IMR-90 (cell line): ENCODE results near the gene KCNQ1.

Source experiments
- BHLHE40 ChIP-seq: fragments of 150-350 bp; IDR thresholded peaks from 2 replicates; pipeline ENCODE4 v1.6.1; 2016; ENCODE audit warnings: mild to moderate bottlenecking, low read depth, low read length
- CTCF ChIP-seq: conservative IDR thresholded peaks from 2 replicates; pipeline ENCODE4 v1.5.1; 2012; ENCODE audit warnings: mild to moderate bottlenecking, low read depth, low read length, improper control_type of control experiment
- FOS ChIP-seq: fragments of 150-350 bp; IDR thresholded peaks from 2 replicates; pipeline ENCODE4 v1.6.1; 2016; ENCODE audit warnings: low read depth, low read length
- MAZ ChIP-seq: IDR thresholded peaks from 2 replicates; pipeline ENCODE4 v1.6.1; 2012; ENCODE audit warnings: low read depth, mild to moderate bottlenecking, low read length, improper control_type of control experiment, moderate library complexity, borderline replicate concordance
- POLR2A ChIP-seq: IDR thresholded peaks from 2 replicates; pipeline ENCODE4 v1.6.1; 2012; ENCODE audit warnings: mild to moderate bottlenecking, low read depth, low read length
- SMC3 ChIP-seq: fragments of 150-350 bp; IDR thresholded peaks from 2 replicates; pipeline ENCODE4 v1.6.1; 2016; ENCODE audit warnings: low read depth, mild to moderate bottlenecking, antibody characterized with exemption, low read length, moderate library complexity
- TF ChIP-seq, protein P1 (sequence below): fragments of 150-350 bp; IDR thresholded peaks from 2 replicates; pipeline ENCODE4 v1.6.1; 2017; ENCODE audit warnings: mild to moderate bottlenecking, antibody characterized with exemption, low read length, low read depth

DNA sequence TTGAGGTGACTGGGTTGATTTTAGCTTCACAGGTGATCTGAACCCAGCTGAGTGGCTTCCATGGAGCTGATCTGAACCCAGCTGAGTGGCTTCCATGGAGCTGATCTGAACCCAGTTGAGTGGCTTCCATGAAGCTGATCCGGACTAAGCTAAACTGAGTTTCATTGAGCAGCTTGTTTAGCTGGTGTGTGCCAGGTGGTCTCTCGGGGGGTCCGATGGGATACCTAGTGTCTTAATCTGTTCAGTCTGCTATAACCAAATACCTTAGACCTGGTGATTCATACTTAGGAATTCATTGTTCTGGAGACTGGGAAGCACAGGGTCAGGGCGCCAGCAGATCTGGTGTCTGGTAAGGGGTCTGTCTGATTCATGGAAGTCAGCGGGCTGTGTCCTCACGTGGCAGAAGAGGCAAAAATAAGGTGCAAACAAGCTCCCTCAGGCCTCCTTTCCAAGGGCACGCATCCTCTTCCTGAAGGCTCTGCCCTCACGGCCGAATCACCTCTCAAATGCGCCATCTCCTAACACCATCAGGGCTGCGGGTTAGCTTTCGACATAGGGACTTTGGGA is 307.5 kb downstream of the KCNQ1 start:
- TF ChIP-seq CTCF (no peak), FOS (no peak), POLR2A (no peak), BHLHE40 (no peak), SMC3 (no peak), MAZ (no peak)
- TF ChIP-seq, protein P1, sequence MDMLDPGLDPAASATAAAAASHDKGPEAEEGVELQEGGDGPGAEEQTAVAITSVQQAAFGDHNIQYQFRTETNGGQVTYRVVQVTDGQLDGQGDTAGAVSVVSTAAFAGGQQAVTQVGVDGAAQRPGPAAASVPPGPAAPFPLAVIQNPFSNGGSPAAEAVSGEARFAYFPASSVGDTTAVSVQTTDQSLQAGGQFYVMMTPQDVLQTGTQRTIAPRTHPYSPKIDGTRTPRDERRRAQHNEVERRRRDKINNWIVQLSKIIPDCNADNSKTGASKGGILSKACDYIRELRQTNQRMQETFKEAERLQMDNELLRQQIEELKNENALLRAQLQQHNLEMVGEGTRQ: no peak
